Measurements from ENCODE around the gene SQSTM1. TPM values are rescaled to one million over a fixed set of nuclear protein-coding genes. Genes with fewer than 3 reads are reported as not detected.
A peak's percentile ranks its signal among the peaks of the same experiment; 100 is the strongest.

Gene SQSTM1
- total RNA-seq, 2 experiments from 2014 or later: 130 to 198 TPM

DNA sequence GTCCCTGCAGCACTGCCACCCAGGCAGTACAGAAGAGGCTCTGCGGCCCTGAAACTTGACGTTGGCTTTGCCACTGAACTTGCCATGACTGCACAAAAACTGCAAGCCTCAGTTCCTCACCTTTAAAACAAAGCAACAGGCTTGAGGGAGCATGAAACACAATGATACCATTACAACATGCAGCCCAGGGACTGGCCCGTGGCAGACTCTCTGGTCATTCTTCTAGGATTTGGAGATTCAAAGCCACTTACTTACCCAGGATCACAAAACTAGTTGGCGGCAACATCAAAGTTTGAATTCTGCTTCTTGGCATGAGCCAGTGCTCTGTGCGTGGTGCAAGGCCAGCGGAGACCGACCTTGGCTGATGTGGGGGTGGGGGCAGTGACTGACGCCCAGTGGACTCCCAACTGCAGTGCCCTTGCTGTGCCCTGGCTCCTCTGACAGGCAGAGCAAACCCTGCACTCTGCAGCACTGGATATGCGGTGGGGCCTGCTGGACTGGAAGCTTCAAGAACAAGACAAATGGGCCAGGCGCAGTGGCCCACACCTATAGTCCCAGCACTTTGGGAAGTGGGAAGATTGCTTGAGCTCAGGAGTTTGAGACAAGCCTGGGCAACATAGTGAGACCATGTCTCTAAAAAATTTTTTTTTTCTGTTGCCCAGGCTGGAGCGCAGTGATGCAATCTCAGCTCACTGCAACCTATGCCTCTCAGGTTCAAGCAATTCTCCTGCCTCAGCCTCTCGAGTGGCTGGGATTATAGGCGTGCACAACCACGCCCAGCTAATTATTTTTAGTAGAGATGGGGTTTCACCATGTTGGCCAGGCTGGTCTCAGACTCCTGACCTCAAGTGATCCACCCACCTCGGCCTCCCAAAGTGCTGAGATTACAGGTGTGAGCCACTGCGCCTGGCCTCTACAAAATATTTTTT lies 18.9 kb downstream of the SQSTM1 start:
- Mint-ChIP-seq H3K27me3 (no peaks in the 10 kb centered on the region), H3K36me3 (peaks cover 24% of the 10 kb centered on the region), H3K4me1 (peaks cover 23% of the 10 kb centered on the region), H3K9me3 (ENCODE audit: low read depth) (no peaks in the 10 kb centered on the region), H3K27ac (peak overlapping the region; percentile 15), H3K4me3 (no peak overlapping the region)
- CTCF ChIA-PET: no interaction called here
- ATAC-seq (no peak), DNase-seq (no peak)

DNA sequence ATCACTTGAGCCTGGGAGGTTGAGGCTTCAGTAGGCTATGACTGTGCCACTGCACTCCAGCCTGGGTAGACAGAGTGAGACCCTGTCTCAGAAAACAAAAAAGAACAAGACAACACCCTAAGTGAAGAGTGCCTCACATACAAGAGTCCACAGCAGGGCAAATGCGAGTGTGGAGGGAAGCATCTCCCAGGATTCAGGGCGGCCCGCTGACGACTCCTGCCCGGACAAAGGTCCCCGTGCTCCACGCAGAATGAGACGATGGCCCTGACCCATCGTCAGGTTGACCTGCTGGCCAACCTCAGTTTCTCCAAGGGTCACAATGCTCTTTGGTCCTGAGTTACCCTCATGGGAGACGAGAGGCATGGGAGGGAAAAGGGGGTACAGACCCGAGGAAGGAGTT lies 19.6 kb downstream of the SQSTM1 start:
- H3K4me3 Mint-ChIP-seq: no peak overlapping the region
- no peaks in the 10 kb centered on the region for H3K27me3 Mint-ChIP-seq
- H3K36me3 Mint-ChIP-seq: peaks cover 28% of the 10 kb centered on the region
- peaks cover 22% of the 10 kb centered on the region for H3K4me1 Mint-ChIP-seq
- CTCF ChIA-PET: no interaction called here
- no peak overlapping the region for H3K27ac Mint-ChIP-seq
- H3K9me3 Mint-ChIP-seq (ENCODE audit: low read depth): peaks cover 3% of the 10 kb centered on the region
- ATAC-seq: no peak
- DNase-seq: no peak

DNA sequence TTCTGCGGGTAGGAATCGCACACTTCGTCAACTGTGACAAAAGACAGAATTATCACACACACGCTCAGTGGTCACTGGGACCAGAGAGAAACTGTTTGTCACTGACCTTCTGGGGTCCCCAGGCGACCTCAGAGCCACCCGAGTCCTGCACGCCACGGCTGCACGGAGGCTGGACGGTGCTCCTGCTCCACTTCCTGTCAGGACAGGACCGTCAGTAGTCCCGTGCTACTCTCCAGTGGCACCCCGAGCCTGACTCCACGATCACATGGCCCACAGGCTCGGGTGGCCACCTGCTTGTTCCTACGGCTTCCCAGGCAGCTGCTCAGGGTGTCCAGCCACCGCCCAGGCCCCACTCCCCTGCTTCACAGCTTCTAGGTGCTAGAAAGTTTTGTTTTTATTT lies 20.1 kb downstream of the SQSTM1 start:
- no peak overlapping the region for H3K4me3 Mint-ChIP-seq
- DNase-seq (no peak), ATAC-seq (no peak)
- H3K4me1 Mint-ChIP-seq: peaks cover 18% of the 10 kb centered on the region
- H3K27me3 Mint-ChIP-seq: no peaks in the 10 kb centered on the region
- H3K36me3 Mint-ChIP-seq: peaks cover 24% of the 10 kb centered on the region
- peaks cover 3% of the 10 kb centered on the region for H3K9me3 Mint-ChIP-seq (ENCODE audit: low read depth)
- H3K27ac Mint-ChIP-seq: no peak overlapping the region
- CTCF ChIA-PET: no interaction called here

DNA sequence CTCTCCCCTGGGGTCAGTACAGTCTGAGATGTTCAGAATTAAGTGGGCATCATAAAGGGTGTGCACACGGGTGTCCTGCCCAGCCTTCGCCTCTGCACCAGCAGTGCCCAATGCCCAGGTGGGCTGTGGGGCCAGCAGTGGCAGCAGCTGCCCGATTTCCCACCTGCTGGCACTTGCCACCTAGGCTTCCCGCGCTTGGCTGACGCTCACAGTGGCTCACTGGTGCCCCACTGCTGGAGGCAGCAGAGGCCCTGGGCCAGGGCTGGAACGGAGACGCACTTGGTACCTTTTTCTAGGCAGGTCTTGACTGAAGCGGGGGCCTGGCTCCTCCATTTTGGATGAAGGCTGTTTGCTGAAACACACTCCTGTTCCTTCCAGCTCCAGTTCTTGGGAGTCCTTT lies 20.9 kb downstream of the SQSTM1 start:
- Mint-ChIP-seq H3K27ac (no peak overlapping the region), H3K4me1 (peaks cover 10% of the 10 kb centered on the region), H3K4me3 (no peak overlapping the region), H3K36me3 (peaks cover 21% of the 10 kb centered on the region), H3K9me3 (ENCODE audit: low read depth) (peaks cover 3% of the 10 kb centered on the region), H3K27me3 (no peaks in the 10 kb centered on the region)
- ATAC-seq (no peak), DNase-seq (no peak)
- CTCF ChIA-PET: no interaction called here

DNA sequence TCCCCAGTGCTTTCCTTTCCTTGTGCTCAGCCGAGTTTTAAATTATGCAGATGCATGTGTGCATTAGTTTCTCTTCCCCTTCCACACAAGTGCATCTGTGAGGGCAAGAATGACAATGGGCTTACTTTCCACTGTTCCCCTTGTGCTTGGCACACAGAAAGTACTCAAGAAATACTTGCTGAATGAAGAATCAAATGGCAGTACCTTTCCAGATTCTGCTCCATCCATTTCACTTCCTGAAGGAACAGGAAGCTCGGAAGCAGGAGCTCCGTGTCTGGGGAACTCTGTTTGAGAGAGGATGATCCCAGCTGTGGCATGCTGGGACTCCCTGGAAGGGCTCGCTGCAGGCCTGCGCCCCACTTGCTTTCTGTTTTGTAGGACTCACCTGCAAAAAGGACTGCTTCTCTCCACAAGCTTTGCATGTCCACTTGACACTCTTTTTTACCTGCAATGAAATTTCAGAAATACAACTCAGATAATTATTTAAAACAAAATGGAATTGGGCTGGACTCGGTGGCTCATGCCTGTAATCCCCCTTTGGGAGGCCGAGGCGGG lies 32.4 kb downstream of the SQSTM1 start:
- no peak overlapping the region for H3K27ac Mint-ChIP-seq
- CTCF ChIA-PET: interaction anchor here (1.1 to 3.3 kb wide), 2 partner anchors 30 to 51 kb away, joined by 3 to 11 read pairs; no protein-coding TSS in a partner anchor
- H3K27me3 Mint-ChIP-seq: no peaks in the 10 kb centered on the region
- H3K36me3 Mint-ChIP-seq: peaks cover 8% of the 10 kb centered on the region
- ATAC-seq (no peak), DNase-seq (no peak)
- H3K4me3 Mint-ChIP-seq: no peak overlapping the region
- peaks cover 10% of the 10 kb centered on the region for H3K4me1 Mint-ChIP-seq
- no peaks in the 10 kb centered on the region for H3K9me3 Mint-ChIP-seq (ENCODE audit: low read depth)

DNA sequence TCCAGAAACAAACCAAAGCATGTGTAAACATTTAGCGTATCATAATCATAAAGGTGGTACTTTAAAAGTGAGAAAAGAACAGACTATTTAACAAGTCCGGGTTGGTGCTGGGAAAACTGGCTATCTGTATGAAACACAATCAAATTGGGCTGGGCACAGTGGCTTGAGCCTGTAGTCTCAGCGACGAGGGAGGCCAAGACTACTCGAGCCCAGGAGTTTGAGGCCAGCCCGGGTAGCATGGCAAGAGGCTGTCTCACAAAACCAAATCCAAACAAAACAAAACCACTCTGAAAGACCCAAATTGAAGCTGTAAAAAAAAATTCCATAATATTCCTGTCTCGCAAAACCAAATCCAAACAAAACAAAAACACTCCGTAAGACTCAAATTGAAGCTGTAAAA lies 33.7 kb downstream of the SQSTM1 start:
- H3K27me3 Mint-ChIP-seq: no peaks in the 10 kb centered on the region
- DNase-seq: no peak
- peaks cover 8% of the 10 kb centered on the region for H3K36me3 Mint-ChIP-seq
- no peak overlapping the region for H3K4me3 Mint-ChIP-seq
- CTCF ChIA-PET: no interaction called here
- H3K9me3 Mint-ChIP-seq (ENCODE audit: low read depth): no peaks in the 10 kb centered on the region
- no peak for ATAC-seq
- H3K4me1 Mint-ChIP-seq: peaks cover 12% of the 10 kb centered on the region
- H3K27ac Mint-ChIP-seq: no peak overlapping the region

DNA sequence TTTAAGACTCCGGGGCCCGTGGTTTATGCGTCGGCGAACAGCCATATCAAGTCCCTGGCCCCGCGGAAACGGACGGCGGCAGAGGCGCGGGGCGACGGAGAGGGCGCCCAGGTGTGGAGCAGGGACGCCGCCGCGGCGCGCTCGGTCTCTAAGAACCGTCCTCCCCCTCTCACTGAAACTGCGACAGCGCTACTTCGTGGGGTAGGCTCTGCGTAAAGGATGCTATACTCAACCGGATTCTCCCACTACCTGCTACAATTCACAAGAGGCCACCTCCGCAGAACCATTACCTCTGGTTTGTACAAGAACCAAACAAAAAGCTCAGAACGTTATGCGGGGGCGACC lies 37.5 kb downstream of the SQSTM1 start:
- H3K4me1 Mint-ChIP-seq: peaks cover 18% of the 10 kb centered on the region
- peak overlapping the region; percentile 83 for H3K4me3 Mint-ChIP-seq
- peak; percentile 63 for DNase-seq
- H3K9me3 Mint-ChIP-seq (ENCODE audit: low read depth): no peaks in the 10 kb centered on the region
- peak; percentile 71 for ATAC-seq
- CTCF ChIA-PET: interaction anchor here (0.8 to 2.2 kb wide), 4 partner anchors 11 to 56 kb away, joined by 3 to 6 read pairs (median 4); no protein-coding TSS in a partner anchor
- H3K27ac Mint-ChIP-seq: peak overlapping the region; percentile 82
- peaks cover 9% of the 10 kb centered on the region for H3K36me3 Mint-ChIP-seq
- no peaks in the 10 kb centered on the region for H3K27me3 Mint-ChIP-seq

DNA sequence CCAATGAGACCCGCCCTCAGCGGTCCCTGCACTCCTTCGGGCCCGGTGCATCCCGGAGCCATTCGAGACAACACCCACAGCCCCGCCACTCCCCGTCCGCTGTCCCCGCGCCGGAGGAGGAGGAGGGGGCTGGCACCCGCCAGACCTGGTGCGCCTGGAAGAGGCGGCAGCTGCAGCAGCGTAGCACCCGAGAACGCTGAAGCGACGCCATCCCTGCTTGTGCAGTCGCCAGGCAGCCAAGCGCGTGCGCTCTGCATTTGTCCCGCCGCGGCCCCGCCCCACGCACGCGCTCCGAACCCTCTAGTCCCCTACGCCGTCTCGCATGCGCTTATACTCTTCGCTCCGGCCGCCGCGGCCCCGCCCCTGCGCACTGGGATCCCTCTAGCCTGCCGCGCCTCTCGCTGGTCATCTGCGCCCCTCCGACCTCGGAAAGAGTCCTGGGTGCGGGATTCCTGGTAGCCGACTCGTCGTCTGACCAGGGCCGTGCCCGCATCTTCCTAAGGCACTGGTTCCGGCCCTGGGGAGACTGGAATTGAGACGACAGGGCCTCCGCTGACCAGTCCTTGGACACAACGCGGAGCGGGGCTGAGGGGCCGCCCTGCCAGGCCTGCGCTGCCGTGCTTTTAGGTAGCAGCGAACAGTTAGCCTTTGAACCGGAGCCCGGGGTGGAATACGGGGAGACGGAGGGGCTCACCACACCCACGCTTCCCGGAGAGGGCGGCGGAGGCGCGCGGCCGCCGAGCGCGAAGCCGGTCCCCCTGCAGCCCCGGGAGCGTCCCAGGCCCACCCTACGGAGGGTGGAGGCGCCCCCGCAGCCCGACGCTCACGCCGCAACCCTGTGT lies 38.1 kb downstream of the SQSTM1 start, which contains the start of gene MRNIP:
MRNIP (minus strand) TSS at position 232 of the 842 bp plus-strand sequence; CDS start at position 211, 21 bp downstream.
- Mint-ChIP-seq H3K4me3 (peak within 1 kb of the TSS; percentile 83), H3K36me3 (peaks cover 14% of the 10 kb centered on the region), H3K27me3 (no peaks in the 10 kb centered on the region), H3K9me3 (ENCODE audit: low read depth) (no peaks in the 10 kb centered on the region), H3K27ac (peak within 1 kb of the TSS; percentile 82), H3K4me1 (peaks cover 18% of the 10 kb centered on the region)
- ATAC-seq: peak; percentile 98
- DNase-seq: peak; percentile 94
- CTCF ChIA-PET: no interaction called here

DNA sequence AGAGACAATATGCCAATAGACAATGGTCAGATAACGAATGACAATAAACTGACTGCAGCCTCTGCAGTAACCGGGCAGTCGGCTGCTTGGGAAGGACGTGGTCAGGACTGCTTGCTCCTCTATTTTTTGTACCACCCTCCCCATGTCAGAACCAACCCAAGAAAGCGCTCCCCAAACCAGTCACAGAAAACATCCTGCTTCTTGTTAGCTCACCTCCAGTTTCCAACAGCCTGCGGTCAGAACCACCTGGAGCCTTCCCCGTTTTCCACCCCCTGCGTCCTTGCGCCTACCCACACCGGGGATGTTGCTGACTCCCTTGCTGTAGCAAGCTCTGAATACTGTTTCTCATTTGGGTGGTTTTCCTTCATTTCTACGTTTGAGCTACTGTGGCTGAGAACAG lies 39.6 kb downstream of the SQSTM1 start:
- Mint-ChIP-seq H3K4me1 (peaks cover 18% of the 10 kb centered on the region), H3K4me3 (peak overlapping the region; percentile 21), H3K27ac (no peak overlapping the region), H3K27me3 (no peaks in the 10 kb centered on the region), H3K9me3 (ENCODE audit: low read depth) (no peaks in the 10 kb centered on the region), H3K36me3 (peaks cover 16% of the 10 kb centered on the region)
- no peak for DNase-seq
- no peak for ATAC-seq
- CTCF ChIA-PET: interaction anchor here (2.3 kb wide), 1 partner anchor 58 kb away, joined by 8 read pairs; no protein-coding TSS in a partner anchor

DNA sequence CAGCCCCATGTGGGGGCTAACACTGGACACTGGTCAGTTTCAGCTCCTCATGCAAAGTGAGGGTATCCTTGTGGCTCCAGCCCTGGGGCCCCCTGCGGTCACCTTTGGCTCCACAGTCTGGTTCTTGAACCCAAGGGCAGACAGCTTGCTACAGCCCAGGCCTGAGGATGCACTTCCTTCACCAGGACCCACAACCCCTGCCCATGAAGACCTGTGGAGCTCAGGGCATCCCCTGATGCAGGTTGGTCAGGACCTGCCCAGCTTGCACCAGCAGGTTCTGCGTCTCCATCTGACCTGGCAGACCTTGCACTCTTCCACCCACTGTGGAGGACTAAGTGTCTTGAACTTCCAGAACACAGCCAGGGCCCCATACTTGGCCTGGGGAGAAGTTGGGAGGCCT lies 41.6 kb downstream of the SQSTM1 start:
- no peak overlapping the region for H3K4me3 Mint-ChIP-seq
- peaks cover 16% of the 10 kb centered on the region for H3K36me3 Mint-ChIP-seq
- no peaks in the 10 kb centered on the region for H3K27me3 Mint-ChIP-seq
- ATAC-seq: no peak
- no peak overlapping the region for H3K27ac Mint-ChIP-seq
- CTCF ChIA-PET: interaction anchor here (1.2 to 2.3 kb wide), 2 partner anchors 60 to 99 kb away, joined by 3 to 8 read pairs; no protein-coding TSS in a partner anchor
- peaks cover 16% of the 10 kb centered on the region for H3K4me1 Mint-ChIP-seq
- DNase-seq: no peak
- no peaks in the 10 kb centered on the region for H3K9me3 Mint-ChIP-seq (ENCODE audit: low read depth)

DNA sequence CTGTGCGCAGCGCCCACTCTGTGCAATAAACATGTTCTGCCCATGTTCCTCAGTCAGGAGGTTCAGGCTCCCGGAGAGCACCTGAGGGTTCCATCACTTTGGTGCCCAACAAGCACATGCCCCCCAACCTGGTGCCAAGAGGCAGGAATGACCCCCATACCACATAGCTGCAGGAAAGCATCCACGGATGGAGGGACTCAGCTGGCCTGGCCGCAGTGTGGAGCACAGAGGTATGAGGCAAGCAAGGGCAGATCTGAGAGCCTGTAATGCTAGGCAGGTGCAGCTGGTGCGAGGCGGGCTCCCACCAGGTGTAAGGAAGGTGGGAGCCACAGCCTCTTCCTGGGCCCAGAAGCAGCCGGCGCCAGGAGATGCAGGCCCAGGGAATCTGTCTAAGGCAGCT lies 42.2 kb downstream of the SQSTM1 start:
- no peaks in the 10 kb centered on the region for H3K27me3 Mint-ChIP-seq
- DNase-seq (no peak), ATAC-seq (no peak)
- H3K4me1 Mint-ChIP-seq: peaks cover 11% of the 10 kb centered on the region
- peaks cover 17% of the 10 kb centered on the region for H3K36me3 Mint-ChIP-seq
- CTCF ChIA-PET: interaction anchor here (1.2 kb wide), 1 partner anchor 100 kb away, joined by 3 read pairs; no protein-coding TSS in a partner anchor
- no peak overlapping the region for H3K4me3 Mint-ChIP-seq
- H3K27ac Mint-ChIP-seq: no peak overlapping the region
- no peaks in the 10 kb centered on the region for H3K9me3 Mint-ChIP-seq (ENCODE audit: low read depth)

DNA sequence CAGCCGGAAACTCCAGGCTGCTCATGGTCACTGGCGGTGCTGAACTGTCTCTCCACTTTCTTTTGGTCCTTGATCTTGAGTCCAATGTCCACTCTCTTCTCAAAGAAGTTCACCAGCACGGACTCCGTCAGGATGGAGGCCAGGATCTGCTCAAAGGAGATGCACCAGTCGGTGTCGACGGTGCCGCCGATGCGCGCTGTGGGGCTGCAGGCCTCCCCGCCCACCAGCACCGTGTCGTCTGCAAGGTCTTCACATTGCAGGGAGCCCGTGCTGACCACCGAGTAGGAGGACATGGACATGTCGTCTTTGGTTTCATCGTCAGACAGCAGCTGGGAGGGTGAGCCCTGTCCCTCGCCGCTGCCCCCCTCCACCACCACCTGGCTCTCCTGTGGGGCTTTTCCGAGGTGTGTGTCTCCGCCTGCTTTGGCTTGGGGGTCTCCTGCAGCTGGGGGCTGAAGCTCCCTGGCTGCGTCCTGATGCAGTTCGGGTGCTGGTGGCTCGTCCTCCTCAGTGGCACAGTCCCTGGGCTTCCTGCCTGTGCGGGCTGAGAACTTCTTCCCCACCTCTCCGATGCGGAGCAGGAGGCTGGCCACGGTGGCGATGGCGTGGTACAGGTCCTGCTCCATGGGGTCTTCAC lies 42.9 kb downstream of the SQSTM1 start:
- DNase-seq (no peak), ATAC-seq (no peak)
- Mint-ChIP-seq H3K9me3 (ENCODE audit: low read depth) (no peaks in the 10 kb centered on the region), H3K27me3 (no peaks in the 10 kb centered on the region), H3K4me3 (no peak overlapping the region), H3K36me3 (peaks cover 17% of the 10 kb centered on the region), H3K27ac (no peak overlapping the region), H3K4me1 (peaks cover 8% of the 10 kb centered on the region)
- CTCF ChIA-PET: interaction anchor here (1.2 kb wide), 1 partner anchor 100 kb away, joined by 3 read pairs; no protein-coding TSS in a partner anchor

DNA sequence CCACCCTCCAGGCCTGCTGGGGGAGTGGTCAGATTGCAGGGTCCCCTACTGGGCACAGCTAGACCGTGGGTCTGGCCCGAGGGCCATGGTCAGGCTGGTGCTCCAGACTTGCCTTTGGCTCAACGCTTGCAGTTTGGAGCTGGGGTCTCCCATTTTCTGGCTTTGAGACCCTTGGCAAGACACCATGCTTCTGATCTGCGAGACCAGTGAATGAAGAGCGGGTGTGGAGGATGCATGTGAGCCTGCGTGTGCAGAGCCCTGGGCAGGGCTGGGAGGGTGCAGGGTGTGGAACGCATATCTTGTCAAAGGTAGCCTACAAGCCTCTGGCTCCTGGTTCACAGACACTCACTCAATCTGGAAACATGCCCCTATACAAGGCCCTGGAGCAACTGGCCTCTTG lies 44.0 kb downstream of the SQSTM1 start:
- no peak overlapping the region for H3K27ac Mint-ChIP-seq
- CTCF ChIA-PET: no interaction called here
- peaks cover 17% of the 10 kb centered on the region for H3K36me3 Mint-ChIP-seq

More for the DNA sequence above, 44.0 kb downstream of the SQSTM1 start:
- peaks cover 7% of the 10 kb centered on the region for H3K4me1 Mint-ChIP-seq
- DNase-seq (no peak), ATAC-seq (no peak)
- H3K27me3 Mint-ChIP-seq: no peaks in the 10 kb centered on the region
- H3K4me3 Mint-ChIP-seq: no peak overlapping the region
- no peaks in the 10 kb centered on the region for H3K9me3 Mint-ChIP-seq (ENCODE audit: low read depth)
